PC-9 (cell line): ENCODE data around the gene R3HDM1. TPM values are rescaled to one million over a fixed set of nuclear protein-coding genes. Genes with fewer than 3 reads are reported as not detected.
A peak's percentile ranks its signal among the peaks of the same experiment; 100 is the strongest.
"Not testable (repeated sequence)": the region's sequence is repeated elsewhere in the genome, so short reads cannot be mapped to it uniquely, and the experiment has no call there.

Experiments used
- BruUV-seq: library from RNA; stranded (reverse); fragments of 400-500 nt; replicated peaks from 2 replicates; lab custom pipeline; 2021; lab: Mats Ljungman, UMichigan
- CTCF ChIA-PET: fragments of 300-600 bp; sonication (Branson Sonifier 250); formaldehyde crosslinking; loops from one replicate; lab custom pipeline; 2022; ENCODE audit warnings: antibody characterized with exemption; lab: Charles Lee
- POLR2A ChIA-PET: fragments of 300-600 bp; sonication (Branson Sonifier 250); formaldehyde crosslinking; loops from one replicate; lab custom pipeline; 2022; ENCODE audit warnings: antibody characterized with exemption; ENCODE audit not compliant: unreplicated experiment; lab: Charles Lee
- DNase-seq, 2 experiments: peaks; one replicate each; pipeline versions ENCODE4 v3.0.0 to v3.0.0-alpha.2; 2015 to 2022; ENCODE audit warnings: mixed read lengths in 1 of 2
- H2AFZ ChIP-seq: fragments of 200-600 bp; sonication (generic); 2 replicates; pipeline ENCODE4 v1.8.1; 2017; ENCODE audit warnings: antibody characterized with exemption
- H3F3A ChIP-seq: fragments of 200-600 bp; sonication (generic); 2 replicates; pipeline ENCODE4 v1.8.1; 2017; ENCODE audit warnings: antibody characterized with exemption, mild to moderate bottlenecking, low read depth; ENCODE audit not compliant: insufficient read depth
- H3K27ac ChIP-seq: fragments of 200-600 bp; sonication (generic); 2 replicates; pipeline ENCODE4 v1.6.1; 2016; ENCODE audit warnings: mixed run types
- H3K27me3 ChIP-seq: fragments of 200-600 bp; sonication (generic); 2 replicates; pipeline ENCODE4 v1.6.1; 2016; ENCODE audit warnings: low read depth, mixed run types; ENCODE audit not compliant: insufficient read depth
- H3K36me3 ChIP-seq: fragments of 200-600 bp; sonication (generic); 2 replicates; pipeline ENCODE4 v1.6.1; 2016; ENCODE audit warnings: low read depth, mixed run types
- H3K4me1 ChIP-seq: fragments of 200-600 bp; sonication (generic); replicated peaks from 2 replicates; pipeline ENCODE4 v1.6.1; 2016; ENCODE audit warnings: mixed run types; ENCODE audit not compliant: insufficient read depth
- H3K4me2 ChIP-seq: fragments of 200-600 bp; sonication (generic); 2 replicates; pipeline ENCODE4 v1.6.1; 2017; ENCODE audit warnings: mixed run types
- H3K4me3 ChIP-seq: fragments of 200-600 bp; sonication (generic); 2 replicates; pipeline ENCODE4 v1.6.1; 2016; ENCODE audit warnings: mixed run types
- H3K79me2 ChIP-seq: fragments of 200-600 bp; sonication (generic); 2 replicates; pipeline ENCODE4 v1.6.1; 2017; ENCODE audit warnings: low read depth, mixed run types
- H3K9me2 ChIP-seq: fragments of 200-600 bp; sonication (generic); 2 replicates; pipeline ENCODE4 v1.8.1; 2017; ENCODE audit warnings: mild to moderate bottlenecking; ENCODE audit not compliant: insufficient read depth
- H3K9me3 ChIP-seq: fragments of 200-600 bp; sonication (generic); 2 replicates; pipeline ENCODE4 v1.8.1; 2016; ENCODE audit warnings: low read depth; ENCODE audit not compliant: insufficient read depth
- H4K20me1 ChIP-seq: fragments of 200-600 bp; sonication (generic); 2 replicates; pipeline ENCODE4 v1.8.1; 2017; ENCODE audit not compliant: insufficient read depth
- CTCF ChIP-seq: fragments of 200-600 bp; sonication (generic); conservative IDR thresholded peaks from 2 replicates; pipeline ENCODE4 v1.6.1; 2017; ENCODE audit warnings: mixed run types, antibody characterized with exemption, mild to moderate bottlenecking, moderate library complexity
- EZH2 ChIP-seq: fragments of 200-600 bp; sonication (generic); IDR thresholded peaks from 2 replicates; pipeline ENCODE4 v1.8.0; 2017; ENCODE audit warnings: antibody characterized with exemption, low read depth
- intact Hi-C: fragments of 100-400 bp; cut with micrococcal nuclease; formaldehyde crosslinking; loops from one replicate; pipeline ENCODE4 v1.10.0; 2022; ENCODE audit not compliant: unreplicated experiment
- total RNA-seq: library from RNA; stranded (reverse); gene quantifications from 2 replicates; pipeline ENCODE4 v1.2.3, GENCODE V29; 2021

Gene R3HDM1
- total RNA-seq, 1 experiment from 2014 or later: 36.7 TPM

- no peaks in the 10 kb centered on the region for H3K9me3 ChIP-seq
- TF ChIP-seq EZH2: no peak
- TF ChIP-seq CTCF: no peak
- H2AFZ ChIP-seq: peak overlapping the region; percentile 26; the same call in 1 of the 2 replicates
- CTCF ChIA-PET: no interaction called here
- no peak for DNase-seq
- H3K79me2 ChIP-seq: peaks cover 71% of the 10 kb centered on the region
- peak overlapping the region; percentile 60 for H3K4me3 ChIP-seq
- intact Hi-C loops: loop anchor here (5.0 to 10.0 kb wide), 3 partner anchors 212 to 615 kb away; partner anchors contain the start of genes CCNT2, RAB3GAP1 and UBXN4
- H3K36me3 ChIP-seq: no peaks in the 10 kb centered on the region
- H3K27ac ChIP-seq: no peak overlapping the region
- H3K27me3 ChIP-seq: no peaks in the 10 kb centered on the region
- peaks cover 14% of the 10 kb centered on the region for H3K4me1 ChIP-seq
- no peaks in the 10 kb centered on the region for H3K9me2 ChIP-seq
- H4K20me1 ChIP-seq: no peaks in the 10 kb centered on the region
- no TSS peak for BruUV-seq
- POLR2A ChIA-PET: no interaction called here
- H3K4me2 ChIP-seq: peak overlapping the region; percentile 96
- peaks cover 6% of the 10 kb centered on the region for H3F3A ChIP-seq
These were observed 1.3 kb downstream of the R3HDM1 start for GRCh38 chr2:135532581-135532980.

- Histone ChIP-seq H3K4me1 (peaks cover 14% of the 10 kb centered on the region), H3K79me2 (peaks cover 67% of the 10 kb centered on the region), H3K4me2 (peak overlapping the region; percentile 96), H3K4me3 (0 out of 2 replicates have a peak overlapping the region, but pooled peaks have one; percentile 60)
- H3K27ac ChIP-seq, POLR2A ChIA-PET, H3F3A ChIP-seq, BruUV-seq, H3K9me2 ChIP-seq, CTCF ChIA-PET, H3K9me3 ChIP-seq, H3K27me3 ChIP-seq, H2AFZ ChIP-seq, DNase-seq, H3K36me3 ChIP-seq, H4K20me1 ChIP-seq: not testable (repeated sequence)
- intact Hi-C loops: loop anchor here (5.0 to 10.0 kb wide), 3 partner anchors 211 to 616 kb away; partner anchors contain the start of genes CCNT2, RAB3GAP1 and UBXN4
These were observed 2.3 kb downstream of the R3HDM1 start for GRCh38 chr2:135533545-135533944.

GRCh38 chr2:135546436-135546835, 15.2 kb downstream of the R3HDM1 start:
- no peaks in the 10 kb centered on the region for H3K27me3 ChIP-seq
- H3K4me3 ChIP-seq: no peak overlapping the region
- no peaks in the 10 kb centered on the region for H3K36me3 ChIP-seq
- H3K27ac ChIP-seq: no peak overlapping the region
- no peaks in the 10 kb centered on the region for H3K4me1 ChIP-seq
- ChIA-PET CTCF (no interaction called here), POLR2A (no interaction called here)
- no peaks in the 10 kb centered on the region; the same call in 1 of the 2 replicates for H4K20me1 ChIP-seq
- peaks cover 11% of the 10 kb centered on the region for H3K79me2 ChIP-seq
- no TSS peak for BruUV-seq
- no peak for TF ChIP-seq CTCF
- TF ChIP-seq EZH2: no peak
- no peaks in the 10 kb centered on the region for H3F3A ChIP-seq
- H3K4me2 ChIP-seq: no peak overlapping the region
- H3K9me3 ChIP-seq: no peaks in the 10 kb centered on the region
- DNase-seq: no peak
- no peak overlapping the region for H2AFZ ChIP-seq
- intact Hi-C loops: no loop called here
- no peaks in the 10 kb centered on the region for H3K9me2 ChIP-seq

- Histone ChIP-seq H3K4me3 (no peak overlapping the region), H4K20me1 (no peaks in the 10 kb centered on the region; the same call in 1 of the 2 replicates), H3K9me2 (no peaks in the 10 kb centered on the region), H3K4me1 (no peaks in the 10 kb centered on the region), H3K79me2 (peaks cover 17% of the 10 kb centered on the region), H3K9me3 (no peaks in the 10 kb centered on the region), H3F3A (no peaks in the 10 kb centered on the region), H3K27me3 (no peaks in the 10 kb centered on the region), H3K27ac (no peak overlapping the region), H3K4me2 (no peak overlapping the region), H3K36me3 (no peaks in the 10 kb centered on the region), H2AFZ (no peak overlapping the region)
- no TSS peak for BruUV-seq
- no peak for DNase-seq
- intact Hi-C loops: no loop called here
- no peak for TF ChIP-seq CTCF
- no peak for TF ChIP-seq EZH2
- CTCF ChIA-PET: no interaction called here
- POLR2A ChIA-PET: no interaction called here
These were observed 16.0 kb downstream of the R3HDM1 start for GRCh38 chr2:135547311-135547710.
